ENCODE measurements around the gene PLA2G12A. TPM values are rescaled to one million over a fixed set of nuclear protein-coding genes. Genes with fewer than 3 reads are reported as not detected.
A peak's percentile ranks its signal among the peaks of the same experiment; 100 is the strongest.

The PLA2G12A gene
- total RNA-seq, 1 experiment from 2014 or later: 17.3 TPM

- in situ Hi-C loops (cut with HindIII; ENCODE audit: low pct_unique_long_range_greater_than_20kb, low sequenced_read_pairs): no loop called here
- no peak for DNase-seq (ENCODE audit: low read depth)
Measured at GRCh38 chr4:109730619-109731545, 1.0 kb upstream of the PLA2G12A start.

DNA sequence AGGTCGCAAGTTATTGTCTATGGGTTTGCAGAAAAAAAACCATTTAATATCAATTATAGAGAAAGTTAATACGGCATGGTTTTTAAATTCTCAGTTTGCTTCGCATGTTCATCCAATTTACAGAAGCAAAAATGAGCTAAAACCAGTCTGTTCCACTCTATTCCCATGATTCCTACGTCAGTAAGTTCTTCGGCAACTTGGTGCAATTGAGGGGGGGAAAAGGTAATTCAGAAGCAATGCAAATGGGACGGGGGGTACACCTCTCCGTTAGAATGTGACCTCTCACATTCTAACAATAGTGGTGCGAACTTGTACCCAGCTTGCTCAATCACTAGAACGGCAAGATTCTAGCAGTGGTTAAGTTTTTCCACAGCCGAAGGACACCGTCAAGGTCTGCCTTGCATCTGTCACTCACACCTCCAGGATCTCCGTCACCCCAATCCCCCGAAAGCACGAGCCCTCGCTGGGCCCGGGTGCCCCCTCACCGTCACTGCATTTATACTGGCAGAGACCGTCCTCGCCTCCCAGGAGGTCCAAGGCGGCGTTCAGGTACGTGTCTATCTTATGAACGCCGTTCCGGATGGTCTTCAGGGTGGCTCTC, 653 bp downstream of the PLA2G12A start:
- in situ Hi-C loops (cut with HindIII; ENCODE audit: low pct_unique_long_range_greater_than_20kb, low sequenced_read_pairs): no loop called here
- no peak for DNase-seq (ENCODE audit: low read depth)

- in situ Hi-C loops (cut with HindIII; ENCODE audit: low pct_unique_long_range_greater_than_20kb, low sequenced_read_pairs): no loop called here
- DNase-seq (ENCODE audit: low read depth): no peak
Measured at GRCh38 chr4:109728385-109728784, 1.5 kb downstream of the PLA2G12A start.

GRCh38 chr4:109723110-109723509, 6.8 kb downstream of the PLA2G12A start:
- in situ Hi-C loops (cut with HindIII; ENCODE audit: low pct_unique_long_range_greater_than_20kb, low sequenced_read_pairs): no loop called here

GRCh38 chr4:109722357-109722756, 7.5 kb downstream of the PLA2G12A start:
- no peak for DNase-seq (ENCODE audit: low read depth)
- in situ Hi-C loops (cut with HindIII; ENCODE audit: low pct_unique_long_range_greater_than_20kb, low sequenced_read_pairs): no loop called here

More at GRCh38 chr4:109723110-109723509, 6.8 kb downstream of the PLA2G12A start:
- DNase-seq (ENCODE audit: low read depth): no peak

GRCh38 chr4:109721033-109721432, 8.8 kb downstream of the PLA2G12A start:
- in situ Hi-C loops (cut with HindIII; ENCODE audit: low pct_unique_long_range_greater_than_20kb, low sequenced_read_pairs): no loop called here
- DNase-seq (ENCODE audit: low read depth): no peak

DNA sequence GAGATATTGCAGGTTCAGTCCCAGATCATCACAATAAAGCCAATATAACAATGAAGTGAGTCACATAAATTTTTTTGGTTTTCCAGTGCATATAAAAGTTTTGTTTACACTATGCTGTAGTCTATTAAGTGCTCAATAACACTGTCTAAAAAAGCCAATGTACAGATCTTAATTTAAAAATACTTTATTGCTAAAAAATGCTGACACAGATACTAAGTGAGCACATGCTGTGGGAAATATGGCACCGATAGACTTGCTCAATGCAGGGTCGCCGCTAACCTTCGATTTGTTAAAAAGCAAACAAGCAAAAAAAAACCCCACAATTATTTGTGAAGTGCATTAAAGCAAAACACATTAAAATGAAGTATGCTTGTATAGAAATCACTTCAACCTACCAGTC, 10.3 kb downstream of the PLA2G12A start:
- in situ Hi-C loops (cut with HindIII; ENCODE audit: low pct_unique_long_range_greater_than_20kb, low sequenced_read_pairs): no loop called here
- no peak for DNase-seq (ENCODE audit: low read depth)

DNA sequence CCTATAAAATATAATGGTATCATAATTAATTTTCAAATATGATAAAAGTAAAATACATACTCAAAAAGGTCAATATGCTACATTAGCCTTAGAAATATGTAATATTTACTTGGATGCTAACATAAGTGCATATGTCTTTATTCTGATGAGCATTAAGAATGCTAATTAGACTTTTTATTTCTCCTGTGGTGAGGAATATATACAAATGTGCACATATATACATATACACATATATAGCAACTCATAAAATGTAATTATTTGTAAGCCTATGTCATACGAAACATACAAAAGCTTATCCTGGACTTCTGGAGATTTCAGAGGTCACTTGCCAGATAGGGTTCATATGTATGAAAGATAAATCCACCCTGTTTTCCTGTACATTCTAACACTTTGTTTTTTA, 11.1 kb downstream of the PLA2G12A start:
- in situ Hi-C loops (cut with HindIII; ENCODE audit: low pct_unique_long_range_greater_than_20kb, low sequenced_read_pairs): no loop called here
- DNase-seq (ENCODE audit: low read depth): no peak

DNA sequence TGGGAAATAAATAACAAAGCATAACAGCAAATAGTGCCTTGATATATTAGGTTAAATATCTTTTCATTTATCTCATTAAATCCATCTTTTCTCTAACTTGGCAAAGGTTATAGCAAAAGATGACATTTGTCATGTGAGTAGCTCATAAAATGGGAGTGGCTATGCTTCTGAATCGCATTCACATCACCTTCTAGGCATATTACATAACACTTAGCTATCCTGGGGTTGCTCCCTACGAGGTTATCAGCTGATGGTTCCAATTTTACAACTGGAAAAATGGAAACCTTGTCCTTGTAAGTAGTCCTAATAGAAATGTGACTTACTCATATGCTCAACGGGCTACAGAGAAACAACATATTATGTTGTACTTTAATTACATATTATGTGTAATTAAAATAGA, 16.4 kb downstream of the PLA2G12A start:
- DNase-seq (ENCODE audit: low read depth): no peak
- in situ Hi-C loops (cut with HindIII; ENCODE audit: low pct_unique_long_range_greater_than_20kb, low sequenced_read_pairs): no loop called here

DNA sequence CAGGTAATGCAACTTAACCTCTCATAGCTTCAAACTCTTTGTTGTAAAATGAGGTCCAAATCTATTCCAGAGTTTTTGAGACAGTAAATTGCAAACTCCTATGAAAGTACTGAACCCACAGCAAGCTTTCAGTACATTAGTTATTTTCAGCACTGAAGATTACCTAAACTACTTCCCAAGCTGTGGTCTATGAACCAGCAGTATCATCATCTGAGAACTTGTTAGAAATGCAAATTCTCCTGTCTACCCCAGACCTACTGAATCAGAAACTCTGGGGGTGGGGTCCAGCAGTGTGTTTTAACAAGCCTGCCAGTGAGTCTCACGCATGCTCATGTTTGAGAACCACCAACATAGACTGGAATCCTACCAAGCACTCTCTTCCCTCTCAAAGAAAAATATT, 20.9 kb downstream of the PLA2G12A start:
- no peak for DNase-seq (ENCODE audit: low read depth)
- in situ Hi-C loops (cut with HindIII; ENCODE audit: low pct_unique_long_range_greater_than_20kb, low sequenced_read_pairs): no loop called here

DNA sequence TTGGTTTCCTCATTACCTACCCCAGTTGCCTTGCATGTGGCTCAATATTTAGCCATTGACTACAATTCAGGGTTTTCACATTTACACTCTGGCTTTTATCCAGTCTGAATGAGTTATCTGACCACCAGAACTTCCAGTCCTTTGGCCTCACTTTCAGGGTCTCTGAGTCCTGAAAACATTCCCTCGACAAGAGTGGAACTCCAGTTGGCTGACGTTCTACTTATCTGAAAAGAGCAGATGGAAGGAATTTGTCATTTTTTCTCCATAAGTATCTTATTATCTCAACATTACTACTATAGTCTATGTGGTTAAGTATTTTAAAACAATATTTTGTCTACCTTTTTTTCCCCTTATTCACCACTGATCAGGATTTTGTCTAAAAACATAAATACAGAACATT, 21.4 kb downstream of the PLA2G12A start:
- no peak for DNase-seq (ENCODE audit: low read depth)
- in situ Hi-C loops (cut with HindIII; ENCODE audit: low pct_unique_long_range_greater_than_20kb, low sequenced_read_pairs): no loop called here

- in situ Hi-C loops (cut with HindIII; ENCODE audit: low pct_unique_long_range_greater_than_20kb, low sequenced_read_pairs): no loop called here
- peak; percentile 14 for DNase-seq (ENCODE audit: low read depth)
Measured at GRCh38 chr4:109703664-109704361, 26.1 kb downstream of the PLA2G12A start.

- DNase-seq (ENCODE audit: low read depth): peak; percentile 68
- in situ Hi-C loops (cut with HindIII; ENCODE audit: low pct_unique_long_range_greater_than_20kb, low sequenced_read_pairs): no loop called here
Measured at GRCh38 chr4:109702950-109703663, 26.8 kb downstream of the PLA2G12A start, which contains the start of gene CASP6. Gene CASP6 (minus strand): TSS chr4:109703445. CDS start chr4:109703395, 50 bp downstream.

- no peak for DNase-seq (ENCODE audit: low read depth)
- in situ Hi-C loops (cut with HindIII; ENCODE audit: low pct_unique_long_range_greater_than_20kb, low sequenced_read_pairs): no loop called here
Measured at GRCh38 chr4:109701566-109702410, 28.1 kb downstream of the PLA2G12A start.

- in situ Hi-C loops (cut with HindIII; ENCODE audit: low pct_unique_long_range_greater_than_20kb, low sequenced_read_pairs): no loop called here
- DNase-seq (ENCODE audit: low read depth): no peak
Measured at GRCh38 chr4:109699553-109700225, 30.2 kb downstream of the PLA2G12A start.

DNA sequence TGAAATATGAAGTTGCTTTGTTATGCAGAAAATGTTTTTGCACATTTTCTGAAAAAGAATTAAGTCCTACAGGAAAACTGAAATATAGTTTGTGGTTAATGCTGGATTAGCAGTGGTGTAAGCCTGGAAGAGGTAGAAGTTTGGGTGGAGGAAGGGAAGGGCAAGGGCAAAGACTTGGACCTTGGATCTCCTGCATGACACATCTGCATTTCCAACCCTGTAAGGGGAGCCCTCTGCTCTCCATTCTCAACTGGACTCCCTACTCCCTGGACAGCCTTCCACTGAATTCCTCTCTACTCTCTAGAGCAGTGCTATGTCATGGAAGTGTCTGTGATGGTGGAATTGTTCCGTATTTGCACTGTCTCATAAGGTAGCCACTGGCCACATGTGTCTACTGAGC, 31.2 kb downstream of the PLA2G12A start:
- DNase-seq (ENCODE audit: low read depth): no peak
- in situ Hi-C loops (cut with HindIII; ENCODE audit: low pct_unique_long_range_greater_than_20kb, low sequenced_read_pairs): no loop called here

GRCh38 chr4:109691411-109691920, 38.4 kb downstream of the PLA2G12A start:
- DNase-seq (ENCODE audit: low read depth): no peak
- in situ Hi-C loops (cut with HindIII; ENCODE audit: low pct_unique_long_range_greater_than_20kb, low sequenced_read_pairs): no loop called here

Measured in Caki2 (cell line).